Measurements from ENCODE around the gene TRAF2.
"Not testable (repeated sequence)": the region's sequence is repeated elsewhere in the genome, so short reads cannot be mapped to it uniquely, and the experiment has no call there.

Gene TRAF2

GRCh38 chr9:136885950-136886578, at the start of gene TRAF2:
Gene TRAF2 (plus strand): TSS chr9:136886516. CDS start chr9:136898741, 12,225 bp downstream.
- peak; percentile 92 for DNase-seq

- no peak for DNase-seq
These were observed 49.0 kb upstream of the TRAF2 start for GRCh38 chr9:136837146-136837855.

- not testable (repeated sequence) for DNase-seq
These were observed 48.4 kb upstream of the TRAF2 start for GRCh38 chr9:136837856-136838277.

- DNase-seq = no peak
These were observed 47.7 kb upstream of the TRAF2 start for GRCh38 chr9:136838314-136839228.

- DNase-seq = no peak
These were observed 46.8 kb upstream of the TRAF2 start for GRCh38 chr9:136839229-136840139.

GRCh38 chr9:136840140-136840876, 46.0 kb upstream of the TRAF2 start:
- DNase-seq = no peak

- DNase-seq = peak; percentile 71
These were observed 45.3 kb upstream of the TRAF2 start for GRCh38 chr9:136840877-136841645.

- peak; percentile 43 for DNase-seq
These were observed 44.5 kb upstream of the TRAF2 start for GRCh38 chr9:136841646-136842379.

- DNase-seq = peak; percentile 48
These were observed 43.9 kb upstream of the TRAF2 start, which contains the start of gene AJM1 for GRCh38 chr9:136842380-136842948. Gene AJM1 (plus strand): TSS chr9:136842478. CDS start chr9:136844415, 1,937 bp downstream.

- DNase-seq = not testable (repeated sequence)
These were observed 43.0 kb upstream of the TRAF2 start for GRCh38 chr9:136843159-136843800.

GRCh38 chr9:136843801-136844740, 42.2 kb upstream of the TRAF2 start:
- not testable (repeated sequence) for DNase-seq

- DNase-seq = no peak
These were observed 41.4 kb upstream of the TRAF2 start for GRCh38 chr9:136844761-136845464.

- no peak for DNase-seq
These were observed 40.7 kb upstream of the TRAF2 start for GRCh38 chr9:136845465-136846260.

GRCh38 chr9:136846376-136847087, 39.8 kb upstream of the TRAF2 start:
- no peak for DNase-seq

- no peak for DNase-seq
These were observed 39.1 kb upstream of the TRAF2 start for GRCh38 chr9:136847088-136847825.
